K562 (cell line): ENCODE data around the gene CBFA2T3. TPM values are rescaled to one million over a fixed set of nuclear protein-coding genes. Genes with fewer than 3 reads are reported as not detected.

Source experiments
- CBX2 ChIP-seq: fragments of 200-600 bp; sonication (generic); IDR thresholded peaks from one replicate; pipeline ENCODE4 v1.6.1; 2012; ENCODE audit warnings: mild to moderate bottlenecking, low read length, inconsistent platforms; ENCODE audit not compliant: insufficient read depth, poor library complexity, severe bottlenecking
- CSDE1 ChIP-seq, 2 experiments: fragments of 450-650 bp; IDR thresholded peaks; 2 replicates each; pipeline ENCODE4 v1.6.1; 2016; ENCODE audit warnings: mild to moderate bottlenecking in 1 of 2
- ELF1 ChIP-seq: fragments of 200-800 bp; sonication (Bioruptor generic); IDR thresholded peaks from 2 replicates; pipeline ENCODE4 v1.6.1; 2016; ENCODE audit warnings: missing genetic modification characterization, missing compliant biosample characterization
- EZH2 ChIP-seq: IDR thresholded peaks from 2 replicates; pipeline ENCODE4 v1.6.1; 2012; ENCODE audit warnings: low read depth, mild to moderate bottlenecking, inconsistent platforms, low read length, borderline replicate concordance
- FOXK1 ChIP-seq: sonication (generic); formaldehyde crosslinking; IDR thresholded peaks from 2 replicates; pipeline ENCODE4 v1.8.0; 2022; ENCODE audit warnings: missing genetic modification reagents, mild to moderate bottlenecking, borderline replicate concordance
- GTF2A2 ChIP-seq: IDR thresholded peaks from 2 replicates; pipeline ENCODE4 v1.6.1; 2016; ENCODE audit warnings: mild to moderate bottlenecking, missing genetic modification characterization, missing compliant biosample characterization
- HEY1 ChIP-seq: fragments of 250-450 bp; sonication (Bioruptor Pico); IDR thresholded peaks from 2 replicates; pipeline ENCODE4 v1.5.0; 2020; ENCODE audit warnings: mild to moderate bottlenecking, moderate library complexity, borderline replicate concordance
- HOMEZ ChIP-seq: fragments of 250-450 bp; sonication (Bioruptor Pico); IDR thresholded peaks from 2 replicates; pipeline ENCODE4 v1.4.0; 2020; ENCODE audit warnings: mild to moderate bottlenecking, moderate library complexity
- KAT7 ChIP-seq: sonication (generic); formaldehyde crosslinking; IDR thresholded peaks from 2 replicates; pipeline ENCODE4 v1.8.0; 2022; ENCODE audit warnings: missing genetic modification reagents, mild to moderate bottlenecking, borderline replicate concordance
- MAFF ChIP-seq: IDR thresholded peaks from 2 replicates; pipeline ENCODE4 v1.6.1; 2012; ENCODE audit warnings: low read length, improper control_type of control experiment
- NFRKB ChIP-seq: fragments of 450-650 bp; IDR thresholded peaks from 2 replicates; pipeline ENCODE4 v1.6.1; 2016; ENCODE audit warnings: low read depth
- PRMT5 ChIP-seq: sonication (generic); formaldehyde crosslinking; IDR thresholded peaks from 2 replicates; pipeline ENCODE4 v1.5.0; 2020; ENCODE audit warnings: missing genetic modification reagents
- PYGO2 ChIP-seq: fragments of 450-650 bp; IDR thresholded peaks from 2 replicates; pipeline ENCODE4 v1.6.1; 2016; ENCODE audit warnings: mild to moderate bottlenecking, missing genetic modification characterization, moderate library complexity, missing compliant biosample characterization
- ZNF551 ChIP-seq: fragments of 250-450 bp; sonication (Bioruptor Pico); IDR thresholded peaks from 2 replicates; pipeline ENCODE4 v1.5.0; 2021; ENCODE audit warnings: mild to moderate bottlenecking, moderate library complexity
- ZNF589 ChIP-seq: fragments of 200-800 bp; sonication (Bioruptor generic); IDR thresholded peaks from 2 replicates; pipeline ENCODE4 v1.6.1; 2016; ENCODE audit warnings: low read depth, missing genetic modification characterization, missing compliant biosample characterization
- ZNF764 ChIP-seq: fragments of 250-450 bp; sonication (Bioruptor Pico); IDR thresholded peaks from 2 replicates; pipeline ENCODE4 v1.4.0; 2020; ENCODE audit warnings: low read depth, mild to moderate bottlenecking, moderate library complexity
- ZNF780A ChIP-seq: fragments of 250-450 bp; sonication (Bioruptor Pico); IDR thresholded peaks from 2 replicates; pipeline ENCODE4 v1.5.0; 2021; ENCODE audit warnings: mild to moderate bottlenecking
- polyA plus RNA-seq, 8 experiments: library from polyadenylated mRNA; depleted of rRNA in 4 of 8; stranded (reverse) in 5 of 8; unstranded in 3 of 8; fragments of >200 nt; fragmentation: Nextera tagmentation in 2 of 8; fragmentation: Illumina TruSeq in 1 of 8; extraction: Ambion mirVana in 2 of 8; extraction: Trizol in 1 of 8; gene quantifications; 2 replicates each; pipeline versions ENCODE4 v1.2.1 to v1.2.3, GENCODE V29; 2011 to 2014; ENCODE audit warnings: inconsistent platforms in 1 of 8, missing spikeins in 1 of 8
- total RNA-seq, 7 experiments: library from RNA; depleted of rRNA in 6 of 7; stranded (reverse); fragments of >200 nt in 6 of 7; fragmentation: Illumina TruSeq in 2 of 7; extraction: Trizol in 2 of 7; gene quantifications; 2 replicates each; pipeline versions ENCODE4 v1.2.1 to v1.2.3, GENCODE V29; 2011 to 2021; ENCODE audit warnings: low replicate concordance in 1 of 7
- TF ChIP-seq, protein P1 (sequence below): sonication (generic); formaldehyde crosslinking; IDR thresholded peaks from 2 replicates; pipeline ENCODE4 v1.8.1; 2023; ENCODE audit warnings: mild to moderate bottlenecking, missing genetic modification reagents, moderate library complexity
- TF ChIP-seq, protein P2 (sequence below): sonication (generic); formaldehyde crosslinking; IDR thresholded peaks from 2 replicates; pipeline ENCODE4 v1.8.0; 2022; ENCODE audit warnings: mild to moderate bottlenecking, low read depth, missing genetic modification reagents
- TF ChIP-seq, protein P3 (sequence below): fragments of 450-650 bp; IDR thresholded peaks from one replicate; pipeline ENCODE4 v1.6.1; 2018; ENCODE audit warnings: mild to moderate bottlenecking, moderate library complexity; ENCODE audit not compliant: partially characterized antibody
- TF ChIP-seq, protein P4 (sequence below): fragments of 450-650 bp; IDR thresholded peaks from 2 replicates; pipeline ENCODE4 v1.6.1; 2018; ENCODE audit warnings: mild to moderate bottlenecking, low read depth; ENCODE audit not compliant: partially characterized antibody

CBFA2T3 gene
- total and polyA plus RNA-seq, 9 of the 15 experiments (the other 6 are each of a cell fraction or from before 2014, with no cell fraction given) = 2.3 to 145 (median 6.7) TPM

DNA sequence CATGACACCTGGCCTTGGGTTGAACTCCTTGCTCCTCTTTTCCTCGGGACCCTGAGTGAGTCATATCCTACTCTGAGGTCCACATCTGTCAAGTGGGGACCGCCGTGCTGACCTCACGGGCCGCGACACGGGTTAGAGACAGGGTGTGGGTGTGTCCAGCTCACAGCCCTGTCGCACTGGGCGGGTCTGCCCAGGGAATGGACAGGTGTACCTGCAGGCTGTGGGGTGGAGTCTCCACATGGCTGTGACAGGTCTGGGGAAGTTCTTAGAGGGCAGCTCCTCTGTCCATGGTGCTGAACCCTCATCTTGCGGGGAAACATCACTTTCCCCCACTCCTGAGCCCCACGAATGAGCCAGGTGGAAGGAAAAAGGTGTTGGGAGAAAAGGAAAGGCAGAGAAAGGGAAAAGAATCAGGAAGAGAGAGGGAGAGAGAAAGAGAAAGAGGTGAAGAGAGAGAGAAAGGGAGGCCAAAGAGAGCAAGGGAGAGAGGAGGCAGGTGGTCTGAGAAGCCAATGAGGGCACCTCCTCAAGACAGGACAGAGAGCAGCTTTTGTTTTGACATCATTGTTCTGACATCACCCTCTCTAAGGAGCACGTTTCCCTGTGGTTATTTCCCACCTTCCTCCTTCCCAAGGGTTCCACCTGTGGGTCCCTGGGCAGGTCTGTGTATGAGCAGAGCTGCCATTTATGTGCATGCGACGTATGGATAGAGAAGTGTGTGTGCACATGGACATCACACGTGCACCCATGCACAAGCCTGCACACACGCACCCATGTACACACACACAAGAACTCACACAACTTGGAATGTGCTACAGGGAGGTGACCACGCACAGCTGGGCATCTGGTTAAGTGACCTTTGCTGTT is 32.6 kb upstream of the CBFA2T3 start (continued):
- TF ChIP-seq HEY1 (CRISPR knock-in tag) (no peak), ZNF764 (CRISPR knock-in tag) (no peak), EZH2 (no peak), NFRKB (no peak), PRMT5 (CRISPR knock-in tag) (peak; percentile 79; the same call in 1 of the 2 replicates), FOXK1 (CRISPR knock-in tag) (0 out of 2 replicates have a peak, but pooled peaks have one; percentile 31), MAFF (no peak), ZNF589 (CRISPR knock-in tag) (no peak), CBX2 (no peak), GTF2A2 (no peak), ZNF780A (CRISPR knock-in tag) (no peak), ELF1 (tag) (no peak), KAT7 (CRISPR knock-in tag) (no peak), CSDE1 (IDR thresholded peaks at IDR 0.05) (no peak), PYGO2 (tag) (no peak), HOMEZ (CRISPR knock-in tag) (no peak), ZNF551 (CRISPR knock-in tag) (no peak)
- TF ChIP-seq, protein P1, sequence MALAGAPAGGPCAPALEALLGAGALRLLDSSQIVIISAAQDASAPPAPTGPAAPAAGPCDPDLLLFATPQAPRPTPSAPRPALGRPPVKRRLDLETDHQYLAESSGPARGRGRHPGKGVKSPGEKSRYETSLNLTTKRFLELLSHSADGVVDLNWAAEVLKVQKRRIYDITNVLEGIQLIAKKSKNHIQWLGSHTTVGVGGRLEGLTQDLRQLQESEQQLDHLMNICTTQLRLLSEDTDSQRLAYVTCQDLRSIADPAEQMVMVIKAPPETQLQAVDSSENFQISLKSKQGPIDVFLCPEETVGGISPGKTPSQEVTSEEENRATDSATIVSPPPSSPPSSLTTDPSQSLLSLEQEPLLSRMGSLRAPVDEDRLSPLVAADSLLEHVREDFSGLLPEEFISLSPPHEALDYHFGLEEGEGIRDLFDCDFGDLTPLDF (CRISPR knock-in tag) = peak; percentile 47; the same call in 1 of the 2 replicates
- TF ChIP-seq, protein P2, sequence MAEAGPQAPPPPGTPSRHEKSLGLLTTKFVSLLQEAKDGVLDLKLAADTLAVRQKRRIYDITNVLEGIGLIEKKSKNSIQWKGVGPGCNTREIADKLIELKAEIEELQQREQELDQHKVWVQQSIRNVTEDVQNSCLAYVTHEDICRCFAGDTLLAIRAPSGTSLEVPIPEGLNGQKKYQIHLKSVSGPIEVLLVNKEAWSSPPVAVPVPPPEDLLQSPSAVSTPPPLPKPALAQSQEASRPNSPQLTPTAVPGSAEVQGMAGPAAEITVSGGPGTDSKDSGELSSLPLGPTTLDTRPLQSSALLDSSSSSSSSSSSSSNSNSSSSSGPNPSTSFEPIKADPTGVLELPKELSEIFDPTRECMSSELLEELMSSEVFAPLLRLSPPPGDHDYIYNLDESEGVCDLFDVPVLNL (CRISPR knock-in tag) = 0 out of 2 replicates have a peak, but pooled peaks have one; percentile 52
- TF ChIP-seq, protein P3, sequence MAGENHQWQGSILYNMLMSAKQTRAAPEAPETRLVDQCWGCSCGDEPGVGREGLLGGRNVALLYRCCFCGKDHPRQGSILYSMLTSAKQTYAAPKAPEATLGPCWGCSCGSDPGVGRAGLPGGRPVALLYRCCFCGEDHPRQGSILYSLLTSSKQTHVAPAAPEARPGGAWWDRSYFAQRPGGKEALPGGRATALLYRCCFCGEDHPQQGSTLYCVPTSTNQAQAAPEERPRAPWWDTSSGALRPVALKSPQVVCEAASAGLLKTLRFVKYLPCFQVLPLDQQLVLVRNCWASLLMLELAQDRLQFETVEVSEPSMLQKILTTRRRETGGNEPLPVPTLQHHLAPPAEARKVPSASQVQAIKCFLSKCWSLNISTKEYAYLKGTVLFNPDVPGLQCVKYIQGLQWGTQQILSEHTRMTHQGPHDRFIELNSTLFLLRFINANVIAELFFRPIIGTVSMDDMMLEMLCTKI = no peak
- TF ChIP-seq, protein P4, sequence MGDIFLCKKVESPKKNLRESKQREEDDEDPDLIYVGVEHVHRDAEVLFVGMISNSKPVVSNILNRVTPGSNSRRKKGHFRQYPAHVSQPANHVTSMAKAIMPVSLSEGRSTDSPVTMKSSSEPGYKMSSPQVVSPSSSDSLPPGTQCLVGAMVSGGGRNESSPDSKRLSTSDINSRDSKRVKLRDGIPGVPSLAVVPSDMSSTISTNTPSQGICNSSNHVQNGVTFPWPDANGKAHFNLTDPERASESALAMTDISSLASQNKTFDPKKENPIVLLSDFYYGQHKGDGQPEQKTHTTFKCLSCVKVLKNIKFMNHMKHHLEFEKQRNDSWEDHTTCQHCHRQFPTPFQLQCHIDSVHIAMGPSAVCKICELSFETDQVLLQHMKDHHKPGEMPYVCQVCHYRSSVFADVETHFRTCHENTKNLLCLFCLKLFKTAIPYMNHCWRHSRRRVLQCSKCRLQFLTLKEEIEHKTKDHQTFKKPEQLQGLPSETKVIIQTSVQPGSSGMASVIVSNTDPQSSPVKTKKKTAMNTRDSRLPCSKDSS = no peak
